ENCODE measurements around the gene SLC10A7.

The SLC10A7 gene

GRCh38 chr4:146346276-146346675, 175.5 kb downstream of the SLC10A7 start:
- no peak for DNase-seq

DNA sequence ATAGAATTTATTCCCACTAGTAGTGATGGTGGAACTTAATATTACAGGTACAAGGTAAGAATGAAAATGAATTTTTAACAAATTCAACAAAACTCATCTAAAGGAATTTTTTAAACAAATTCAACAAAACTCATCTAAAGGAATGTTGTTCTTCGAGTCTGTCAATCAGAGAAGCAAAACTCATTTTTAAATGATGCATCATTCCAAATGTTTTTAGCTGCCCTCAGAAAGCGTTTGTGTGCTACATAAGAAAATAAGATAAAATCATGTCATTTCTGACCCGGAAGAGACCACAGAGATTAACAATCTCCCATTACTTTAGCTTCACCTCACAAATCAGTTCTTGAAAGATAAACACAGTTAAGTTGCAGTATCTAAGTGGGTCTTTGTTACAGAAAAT, 178.0 kb downstream of the SLC10A7 start:
- DNase-seq, result no peak

DNA sequence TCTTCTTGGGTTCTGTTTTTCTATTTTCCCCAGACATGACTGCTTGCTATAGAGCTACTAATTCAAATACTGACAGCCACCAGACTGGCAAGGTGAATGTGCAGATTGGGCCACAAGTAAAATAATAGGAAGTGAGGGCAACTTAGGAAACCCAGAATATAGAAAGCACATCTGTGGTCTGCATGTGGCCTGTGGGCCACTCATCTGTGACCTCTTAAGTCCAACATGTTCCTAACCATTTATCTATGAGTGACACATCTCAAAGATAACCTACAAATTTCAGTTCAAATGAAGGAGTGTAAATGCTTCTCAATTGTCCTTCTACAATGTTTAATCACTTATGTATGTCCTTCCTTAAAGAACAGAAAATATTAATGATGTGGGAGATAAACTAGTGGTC, 178.5 kb downstream of the SLC10A7 start:
- no peak for DNase-seq

GRCh38 chr4:146342600-146343192, 179.0 kb downstream of the SLC10A7 start:
- DNase-seq, result peak; percentile 56

- DNase-seq, result no peak
Observed at GRCh38 chr4:146340798-146341197, 180.9 kb downstream of the SLC10A7 start.

GRCh38 chr4:146338512-146338911, 183.2 kb downstream of the SLC10A7 start:
- DNase-seq, result no peak

DNA sequence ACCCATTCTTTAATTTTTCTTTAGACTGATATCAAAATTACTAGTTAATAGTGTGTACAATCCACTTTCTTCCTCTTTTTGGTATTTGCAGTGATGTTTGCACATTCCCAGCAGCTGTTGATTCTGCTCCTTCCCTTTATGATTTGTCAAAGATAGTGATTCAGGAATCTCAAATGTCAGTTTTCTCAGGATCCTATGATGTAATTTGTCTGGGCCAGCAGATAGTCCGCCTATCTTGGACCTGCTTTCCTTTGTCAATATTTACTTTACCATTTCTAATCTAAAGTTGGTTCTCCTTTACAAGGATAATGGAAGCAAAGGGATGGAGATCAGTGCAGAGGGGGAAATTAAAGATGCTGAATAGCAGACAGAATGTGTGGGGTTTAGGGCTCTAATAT, 185.3 kb downstream of the SLC10A7 start:
- DNase-seq, result no peak

- DNase-seq, result no peak
Observed at GRCh38 chr4:146335763-146336409, 185.9 kb downstream of the SLC10A7 start.

GRCh38 chr4:146334862-146335449, 186.8 kb downstream of the SLC10A7 start:
- no peak for DNase-seq

GRCh38 chr4:146333895-146334262, 187.9 kb downstream of the SLC10A7 start:
- DNase-seq, result no peak

DNA sequence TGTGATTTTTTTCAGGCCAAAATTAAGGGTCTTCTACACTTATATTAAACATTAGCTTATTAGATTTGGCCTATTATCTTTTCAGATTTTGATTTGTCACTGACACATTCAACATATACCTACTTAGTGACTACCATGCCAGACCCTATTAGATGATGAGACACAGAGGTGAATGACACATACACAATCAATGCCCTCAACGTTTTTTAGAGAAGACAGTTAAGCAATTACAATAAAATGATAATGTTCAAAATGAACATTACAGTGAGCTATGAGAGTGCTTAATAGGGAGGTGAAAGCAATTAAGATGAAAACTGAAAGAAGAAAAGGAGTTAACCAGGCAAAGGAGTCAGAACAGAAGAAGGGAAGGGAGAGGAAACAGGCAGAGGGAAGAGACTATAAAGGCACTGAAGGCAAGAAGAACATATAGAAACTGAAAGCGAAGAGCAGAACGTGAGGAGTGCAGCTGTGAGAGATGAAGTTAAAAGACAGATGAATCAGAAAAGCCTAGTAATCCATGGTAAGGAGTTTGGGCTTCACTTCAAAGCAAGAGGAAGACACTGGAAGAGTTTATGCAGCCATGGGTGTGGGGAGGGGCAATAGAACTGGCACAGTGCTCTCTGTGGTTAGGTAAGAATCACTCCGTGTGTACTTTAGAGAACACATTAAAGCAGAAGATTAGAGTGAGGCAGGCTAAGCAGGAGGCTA, 188.4 kb downstream of the SLC10A7 start:
- no peak for DNase-seq

- DNase-seq, result no peak
Observed at GRCh38 chr4:146330392-146330791, 191.3 kb downstream of the SLC10A7 start.

GRCh38 chr4:146329050-146329716, 192.6 kb downstream of the SLC10A7 start:
- no peak for DNase-seq

GRCh38 chr4:146327859-146328650, 193.7 kb downstream of the SLC10A7 start:
- DNase-seq, result no peak

DNA sequence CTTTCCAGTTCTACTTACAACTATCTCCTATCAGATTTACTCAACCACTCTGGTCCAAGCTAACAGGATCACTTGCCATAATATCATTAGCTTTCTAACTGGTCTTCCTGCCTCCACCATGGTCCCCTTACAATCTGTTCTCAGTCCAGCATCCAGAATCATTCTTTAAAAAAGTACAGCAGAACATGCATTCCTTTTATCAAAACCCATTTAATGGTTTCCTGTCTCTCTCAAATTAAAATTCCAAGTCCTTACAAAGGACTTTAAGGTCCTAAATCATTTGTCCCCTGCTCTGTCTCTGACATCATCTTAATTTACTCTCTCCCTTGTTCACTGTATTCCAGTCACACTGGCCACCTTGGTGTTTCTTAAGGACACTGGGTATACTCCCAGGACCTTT, 202.8 kb downstream of the SLC10A7 start:
- DNase-seq, result no peak

- DNase-seq, result no peak
Observed at GRCh38 chr4:146317783-146318182, 204.0 kb downstream of the SLC10A7 start.

DNA sequence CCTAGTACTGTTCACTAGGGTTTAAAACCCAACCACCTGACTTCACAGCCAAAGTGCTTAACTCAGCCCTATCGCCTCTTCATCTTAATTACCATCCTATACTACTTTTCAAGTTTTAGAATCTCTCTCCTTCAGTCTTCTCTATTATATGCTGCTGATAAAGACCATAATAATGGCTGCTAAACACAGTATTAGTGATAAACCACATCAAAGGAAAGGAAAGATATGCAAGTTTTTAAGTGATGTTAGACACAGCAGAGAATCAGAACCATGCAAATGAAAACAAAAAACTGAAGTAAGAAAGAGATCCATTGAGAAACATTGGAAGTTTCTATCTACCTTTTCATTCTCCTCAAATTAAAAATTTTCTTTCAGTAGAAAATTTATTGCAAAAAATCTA, 206.6 kb downstream of the SLC10A7 start:
- DNase-seq, result no peak

DNA sequence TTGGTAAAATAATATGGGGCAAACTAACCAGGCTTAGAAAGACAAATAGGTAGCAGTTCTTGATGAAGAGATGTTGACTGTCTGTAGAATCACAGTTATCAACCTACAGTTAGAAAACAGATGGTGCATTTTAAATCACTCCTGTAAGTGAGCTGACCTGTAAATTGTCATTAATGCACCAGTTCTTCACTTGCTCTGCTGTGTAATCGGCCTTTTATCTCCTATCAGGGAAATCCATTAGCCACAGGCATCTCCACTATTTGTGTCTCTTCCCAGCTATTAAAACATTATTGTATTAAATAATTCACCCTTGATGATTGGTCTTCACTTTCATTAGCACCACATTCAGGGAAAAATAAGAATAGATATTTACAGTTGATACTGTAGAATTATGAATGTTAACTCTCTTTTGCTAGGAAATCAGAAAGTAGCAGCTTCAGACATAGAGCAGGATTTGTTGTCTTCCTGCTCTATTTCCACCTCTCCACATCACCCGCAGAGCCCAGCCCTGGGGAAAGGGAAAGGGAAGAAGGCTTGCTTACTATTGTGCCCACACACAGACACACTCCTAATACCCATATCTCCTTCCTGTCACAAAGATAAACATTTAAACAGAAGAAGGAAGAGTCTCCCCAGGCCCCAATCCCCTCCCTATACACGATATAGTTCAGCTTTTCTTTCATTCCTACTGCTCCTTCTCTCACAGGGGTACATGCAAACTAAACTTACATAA, 210.3 kb downstream of the SLC10A7 start:
- DNase-seq, result no peak

DNA sequence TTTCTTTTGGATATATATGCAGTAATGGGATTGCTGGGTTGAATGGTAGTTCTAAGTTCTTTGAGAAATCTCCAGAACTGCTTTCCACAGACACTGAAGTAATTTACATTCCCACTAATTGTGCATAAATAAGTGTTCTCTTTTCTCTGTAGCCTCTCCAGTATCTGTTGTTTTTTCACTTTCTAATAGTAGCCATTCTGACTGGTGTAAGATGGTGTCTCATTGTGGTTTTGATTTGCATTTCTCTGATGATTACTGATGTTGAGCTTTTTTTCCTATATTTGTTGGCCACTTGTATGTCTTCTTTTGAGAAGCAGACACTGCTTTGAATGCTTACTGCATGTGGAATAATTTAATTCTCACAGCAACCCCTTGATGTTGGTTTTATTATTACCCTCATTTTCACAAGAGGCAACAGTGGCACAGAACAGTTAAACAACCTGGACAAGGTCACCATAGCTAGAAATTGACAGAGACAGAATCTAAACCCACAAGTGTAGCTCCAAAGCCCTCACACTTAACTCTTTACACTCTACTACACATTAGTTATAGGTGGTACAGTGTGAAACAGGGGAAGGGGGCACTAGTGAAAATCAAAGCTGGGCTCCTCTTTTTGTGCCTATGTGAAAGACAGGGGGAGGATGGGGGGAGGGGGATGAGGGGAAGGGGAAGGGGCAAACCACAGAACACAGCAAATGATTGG, 211.3 kb downstream of the SLC10A7 start:
- no peak for DNase-seq

GRCh38 chr4:146308951-146309350, 212.8 kb downstream of the SLC10A7 start:
- no peak for DNase-seq

- DNase-seq, result no peak
Observed at GRCh38 chr4:146302822-146303221, 218.9 kb downstream of the SLC10A7 start.
